ENCODE results near the gene AUTS2. TPM values are rescaled to one million over a fixed set of nuclear protein-coding genes. Genes with fewer than 3 reads are reported as not detected.

AUTS2 gene
- total RNA-seq, 1 donor from 2014 or later: 94.1 TPM

- Mint-ChIP-seq H3K4me1 (ENCODE audit: unreplicated experiment) (peaks cover 39% of the 10 kb centered on the region), H3K9me3 (peaks cover 18% of the 10 kb centered on the region), H3K36me3 (peaks cover 34% of the 10 kb centered on the region), H3K27me3 (no peaks in the 10 kb centered on the region), H3K4me3 (peak overlapping the region; percentile 15), H3K27ac (peak overlapping the region; percentile 11)
- no peak for DNase-seq (ENCODE audit: extremely low spot score, unreplicated experiment)
- TF ChIP-seq CTCF (conservative IDR thresholded peaks at IDR 0.05): no peak
These were observed 1119.5 kb downstream of the AUTS2 start for GRCh38 chr7:70717553-70718329.

GRCh38 chr7:70719125-70719524 is 1120.8 kb downstream of the AUTS2 start:
- peaks cover 14% of the 10 kb centered on the region for H3K9me3 Mint-ChIP-seq
- H3K27me3 Mint-ChIP-seq: no peaks in the 10 kb centered on the region
- H3K4me1 Mint-ChIP-seq (ENCODE audit: unreplicated experiment): peaks cover 45% of the 10 kb centered on the region
- no peak overlapping the region for H3K27ac Mint-ChIP-seq
- peaks cover 26% of the 10 kb centered on the region for H3K36me3 Mint-ChIP-seq
- no peak for DNase-seq (ENCODE audit: extremely low spot score, unreplicated experiment)
- no peak overlapping the region for H3K4me3 Mint-ChIP-seq
- TF ChIP-seq CTCF (conservative IDR thresholded peaks at IDR 0.05): no peak

GRCh38 chr7:70720191-70720873 is 1122.1 kb downstream of the AUTS2 start:
- Mint-ChIP-seq H3K27me3 (no peaks in the 10 kb centered on the region), H3K27ac (peak overlapping the region; percentile 55), H3K4me1 (ENCODE audit: unreplicated experiment) (peaks cover 53% of the 10 kb centered on the region)

GRCh38 chr7:70721500-70721899 is 1123.2 kb downstream of the AUTS2 start:
- no peak for DNase-seq (ENCODE audit: extremely low spot score, unreplicated experiment)
- Mint-ChIP-seq H3K27ac (no peak overlapping the region), H3K4me1 (ENCODE audit: unreplicated experiment) (peaks cover 64% of the 10 kb centered on the region)

More at GRCh38 chr7:70720191-70720873, 1122.1 kb downstream of the AUTS2 start:
- H3K9me3 Mint-ChIP-seq: peaks cover 4% of the 10 kb centered on the region
- no peak for TF ChIP-seq CTCF (conservative IDR thresholded peaks at IDR 0.05)
- no peak for DNase-seq (ENCODE audit: extremely low spot score, unreplicated experiment)
- H3K4me3 Mint-ChIP-seq: peak overlapping the region; percentile 1
- H3K36me3 Mint-ChIP-seq: peaks cover 15% of the 10 kb centered on the region

GRCh38 chr7:70723339-70723738 is 1125.1 kb downstream of the AUTS2 start:
- Mint-ChIP-seq H3K4me3 (no peak overlapping the region), H3K9me3 (peaks cover 4% of the 10 kb centered on the region), H3K27ac (no peak overlapping the region), H3K27me3 (no peaks in the 10 kb centered on the region), H3K36me3 (peaks cover 18% of the 10 kb centered on the region), H3K4me1 (ENCODE audit: unreplicated experiment) (peaks cover 69% of the 10 kb centered on the region)
- DNase-seq (ENCODE audit: extremely low spot score, unreplicated experiment): no peak
- TF ChIP-seq CTCF (conservative IDR thresholded peaks at IDR 0.05): no peak

More at GRCh38 chr7:70721500-70721899, 1123.2 kb downstream of the AUTS2 start:
- H3K9me3 Mint-ChIP-seq: peaks cover 4% of the 10 kb centered on the region
- peaks cover 15% of the 10 kb centered on the region for H3K36me3 Mint-ChIP-seq
- H3K4me3 Mint-ChIP-seq: no peak overlapping the region
- no peaks in the 10 kb centered on the region for H3K27me3 Mint-ChIP-seq
- no peak for TF ChIP-seq CTCF (conservative IDR thresholded peaks at IDR 0.05)
